Mesenchymal stem cell (in vitro differentiated cells and primary cell): Measurements from ENCODE around the gene PCDHB16.
"Not testable (repeated sequence)": the region's sequence is repeated elsewhere in the genome, so short reads cannot be mapped to it uniquely, and the experiment has no call there.

Experiments
- DNase-seq: peaks from one replicate; pipeline ENCODE4 v3.0.0-alpha.2; 2013
- H2AFZ ChIP-seq: one replicate; pipeline ENCODE4 v1.6.1; 2013; ENCODE audit warnings: low read depth, mild to moderate bottlenecking, control low read depth, inconsistent platforms, low read length, moderate library complexity
- H2AK5ac ChIP-seq: 2 replicates; pipeline ENCODE4 v1.6.1; 2013; ENCODE audit warnings: low read length, moderate library complexity, mild to moderate bottlenecking, inconsistent platforms; ENCODE audit not compliant: severe bottlenecking
- H2BK120ac ChIP-seq: one replicate; pipeline ENCODE4 v1.6.1; 2013; ENCODE audit warnings: low read depth, mild to moderate bottlenecking, inconsistent platforms, low read length, moderate library complexity
- H2BK12ac ChIP-seq, 2 experiments: one replicate each; pipeline ENCODE4 v1.6.1; 2013; ENCODE audit warnings: inconsistent platforms in 2 of 2, low read length in 2 of 2, mild to moderate bottlenecking in 2 of 2, moderate library complexity in 2 of 2, control low read depth in 1 of 2
- H2BK15ac ChIP-seq: one replicate; pipeline ENCODE4 v1.6.1; 2013; ENCODE audit warnings: mild to moderate bottlenecking, low read depth, inconsistent platforms; ENCODE audit not compliant: poor library complexity, severe bottlenecking
- H2BK5ac ChIP-seq: 2 replicates; pipeline ENCODE4 v1.6.1; 2013; ENCODE audit warnings: low read depth, mild to moderate bottlenecking, low read length, control low read depth, inconsistent platforms; ENCODE audit not compliant: poor library complexity, severe bottlenecking
- H3K14ac ChIP-seq, 2 experiments: one replicate each; pipeline ENCODE4 v1.6.1; 2013; ENCODE audit warnings: inconsistent platforms in 2 of 2, low read length in 2 of 2, control low read depth in 1 of 2, mild to moderate bottlenecking in 1 of 2, moderate library complexity in 1 of 2
- H3K18ac ChIP-seq, 2 experiments: one replicate each; pipeline ENCODE4 v1.6.1; 2013; ENCODE audit warnings: inconsistent platforms in 2 of 2, low read length in 2 of 2, control low read depth in 1 of 2, low read depth in 1 of 2, mild to moderate bottlenecking in 1 of 2
- H3K23ac ChIP-seq, 2 experiments: one replicate each; pipeline ENCODE4 v1.6.1; 2013; ENCODE audit warnings: inconsistent platforms in 2 of 2, low read length in 2 of 2, mild to moderate bottlenecking in 2 of 2, moderate library complexity in 2 of 2, control low read depth in 1 of 2
- H3K27ac ChIP-seq: 2 replicates; pipeline ENCODE4 v1.5.1; 2013; ENCODE audit warnings: mild to moderate bottlenecking, moderate library complexity, low read length, control low read depth, inconsistent platforms; ENCODE audit not compliant: poor library complexity, severe bottlenecking
- H3K27me3 ChIP-seq, 2 experiments: 2 replicates each; pipeline versions ENCODE4 v1.6.1 to v1.7.0; 2013; ENCODE audit warnings: low read length in 2 of 2, mild to moderate bottlenecking in 2 of 2, moderate library complexity in 2 of 2, control low read depth in 1 of 2, inconsistent platforms in 1 of 2; ENCODE audit not compliant: control insufficient read depth in 1 of 2, insufficient read depth in 1 of 2
- H3K36me3 ChIP-seq, 2 experiments: 2 replicates each; pipeline versions ENCODE4 v1.6.1 to v1.7.0; 2013; ENCODE audit warnings: low read length in 2 of 2, control low read depth in 1 of 2, inconsistent platforms in 1 of 2, low read depth in 1 of 2, mild to moderate bottlenecking in 1 of 2; ENCODE audit not compliant: insufficient read depth in 2 of 2, control insufficient read depth in 1 of 2
- H3K4ac ChIP-seq, 2 experiments: one replicate each; pipeline ENCODE4 v1.6.1; 2013; ENCODE audit warnings: inconsistent platforms in 2 of 2, low read length in 2 of 2, mild to moderate bottlenecking in 2 of 2, moderate library complexity in 2 of 2, control low read depth in 1 of 2, low read depth in 1 of 2
- H3K4me1 ChIP-seq: 2 replicates; pipeline ENCODE4 v1.6.1; 2013; ENCODE audit warnings: low read depth, low read length, control low read depth; ENCODE audit not compliant: control insufficient read depth, insufficient read depth
- H3K4me2 ChIP-seq: 2 replicates; pipeline ENCODE4 v1.6.1; 2013; ENCODE audit warnings: low read length, mild to moderate bottlenecking, inconsistent platforms; ENCODE audit not compliant: poor library complexity, severe bottlenecking
- H3K4me3 ChIP-seq, 2 experiments: 2 replicates each; pipeline versions ENCODE4 v1.5.1 to v1.7.0; 2013; ENCODE audit warnings: low read length in 2 of 2, mild to moderate bottlenecking in 2 of 2, control low read depth in 1 of 2, low read depth in 1 of 2; ENCODE audit not compliant: insufficient read depth in 1 of 2
- H3K79me1 ChIP-seq: replicated peaks from 2 replicates; pipeline ENCODE4 v1.6.1; 2013; ENCODE audit warnings: mild to moderate bottlenecking, control low read depth, low read length, inconsistent platforms; ENCODE audit not compliant: poor library complexity, severe bottlenecking
- H3K9ac ChIP-seq: 2 replicates; pipeline ENCODE4 v1.7.0; 2013; ENCODE audit warnings: mild to moderate bottlenecking, low read length, moderate library complexity
- H3K9me3 ChIP-seq: 2 replicates; pipeline ENCODE4 v1.7.0; 2013; ENCODE audit warnings: mild to moderate bottlenecking, low read length; ENCODE audit not compliant: control insufficient read depth
- H4K8ac ChIP-seq: one replicate; pipeline ENCODE4 v1.6.1; 2013; ENCODE audit warnings: inconsistent platforms, mild to moderate bottlenecking, low read length, moderate library complexity
- H4K91ac ChIP-seq: one replicate; pipeline ENCODE4 v1.6.1; 2013; ENCODE audit warnings: mild to moderate bottlenecking, low read length, inconsistent platforms
- WGBS: methylation state at CpG from one replicate; pipeline ENCODE4 v1.1.7; 2013; ENCODE audit warnings: mixed read lengths; 5-methylcytosine and 5-hydroxymethylcytosine counted together

The PCDHB16 gene

GRCh38 chr5:141149812-141150211, 32.4 kb upstream of the PCDHB16 start, which contains the start of gene PCDHB6:
Gene PCDHB6 (plus strand): TSS chr5:141150057. CDS start chr5:141150258, 201 bp downstream.
- no peak for DNase-seq
- no peaks in the 10 kb centered on the region for H3K4me1 ChIP-seq
- H3K14ac ChIP-seq = no peak within 1 kb of the TSS
- no peak within 1 kb of the TSS for H2AFZ ChIP-seq
- H3K4me2 ChIP-seq = no peak within 1 kb of the TSS
- no peak within 1 kb of the TSS for H2BK12ac ChIP-seq
- no peaks in the 10 kb centered on the region for H3K36me3 ChIP-seq
- H2AK5ac ChIP-seq = no peak within 1 kb of the TSS
- peaks cover 61% of the 10 kb centered on the region for H3K9me3 ChIP-seq
- 88% methylated on average over 18 of the region's 18 CpGs for WGBS
- H4K91ac ChIP-seq = no peak within 1 kb of the TSS
- H3K27me3 ChIP-seq = no peaks in the 10 kb centered on the region
- no peak within 1 kb of the TSS for H3K27ac ChIP-seq
- H3K18ac ChIP-seq = no peak within 1 kb of the TSS
- no peak within 1 kb of the TSS for H4K8ac ChIP-seq
- H3K4me3 ChIP-seq = peak within 1 kb of the TSS in 1 of 2 experiments; percentile 6
- no peak within 1 kb of the TSS for H3K9ac ChIP-seq
- H3K23ac ChIP-seq = no peak within 1 kb of the TSS
- H2BK120ac ChIP-seq = no peak within 1 kb of the TSS
- no peak within 1 kb of the TSS for H3K4ac ChIP-seq
- no peak within 1 kb of the TSS for H2BK5ac ChIP-seq
- no peaks in the 10 kb centered on the region for H3K79me1 ChIP-seq
- H2BK15ac ChIP-seq = no peak within 1 kb of the TSS

GRCh38 chr5:141150224-141150992, 31.8 kb upstream of the PCDHB16 start:
- Histone ChIP-seq H3K18ac (no peak overlapping the region), H2BK12ac (no peak overlapping the region), H2BK120ac (no peak overlapping the region), H3K4me2 (no peak overlapping the region), H3K14ac (no peak overlapping the region), H4K91ac (no peak overlapping the region), H3K4me1 (no peaks in the 10 kb centered on the region), H3K79me1 (no peaks in the 10 kb centered on the region), H2AK5ac (no peak overlapping the region), H2AFZ (no peak overlapping the region), H3K27ac (no peak overlapping the region), H3K27me3 (no peaks in the 10 kb centered on the region), H3K4ac (no peak overlapping the region), H2BK5ac (no peak overlapping the region), H3K9me3 (peaks cover 59% of the 10 kb centered on the region), H3K9ac (no peak overlapping the region), H3K36me3 (no peaks in the 10 kb centered on the region), H2BK15ac (no peak overlapping the region), H3K4me3 (peak overlapping the region in 1 of 2 experiments; percentile 6), H4K8ac (no peak overlapping the region), H3K23ac (no peak overlapping the region)
- DNase-seq = no peak
- 94% methylated on average over 32 of the region's 33 CpGs for WGBS

- Histone ChIP-seq H3K27ac (no peak overlapping the region), H3K36me3 (no peaks in the 10 kb centered on the region), H3K23ac (no peak overlapping the region), H3K14ac (no peak overlapping the region), H4K8ac (no peak overlapping the region), H3K4ac (no peak overlapping the region), H2BK15ac (no peak overlapping the region), H3K4me3 (no peak overlapping the region), H3K79me1 (no peaks in the 10 kb centered on the region), H3K27me3 (no peaks in the 10 kb centered on the region), H2BK5ac (no peak overlapping the region), H2AFZ (no peak overlapping the region), H2BK12ac (no peak overlapping the region), H4K91ac (no peak overlapping the region), H3K9ac (no peak overlapping the region), H3K4me2 (no peak overlapping the region), H2BK120ac (no peak overlapping the region), H3K4me1 (no peaks in the 10 kb centered on the region), H3K9me3 (peaks cover 65% of the 10 kb centered on the region), H3K18ac (no peak overlapping the region), H2AK5ac (no peak overlapping the region)
- WGBS = 89% methylated on average over 13 of the region's 13 CpGs
- DNase-seq = no peak
These were observed 31.2 kb upstream of the PCDHB16 start for GRCh38 chr5:141150993-141151325.

GRCh38 chr5:141151632-141152031, 30.6 kb upstream of the PCDHB16 start:
- not testable (repeated sequence) for H2BK12ac ChIP-seq, H3K14ac ChIP-seq, H2AK5ac ChIP-seq, H3K4me3 ChIP-seq, H2BK15ac ChIP-seq, H3K9ac ChIP-seq, H3K18ac ChIP-seq, H2AFZ ChIP-seq, H4K8ac ChIP-seq, H3K4me2 ChIP-seq, DNase-seq, H3K27me3 ChIP-seq, H3K27ac ChIP-seq, H2BK120ac ChIP-seq, H2BK5ac ChIP-seq, H3K4me1 ChIP-seq, H3K4ac ChIP-seq, H3K79me1 ChIP-seq, H3K23ac ChIP-seq, H4K91ac ChIP-seq, H3K36me3 ChIP-seq
- peaks cover 68% of the 10 kb centered on the region for H3K9me3 ChIP-seq
- 98% methylated on average over 26 of the region's 41 CpGs for WGBS
